ENCODE results near the gene ENG. TPM values are rescaled to one million over a fixed set of nuclear protein-coding genes. Genes with fewer than 3 reads are reported as not detected.

ENG gene
- total RNA-seq, 1 donor from 2014 or later = 3.3 TPM

DNA sequence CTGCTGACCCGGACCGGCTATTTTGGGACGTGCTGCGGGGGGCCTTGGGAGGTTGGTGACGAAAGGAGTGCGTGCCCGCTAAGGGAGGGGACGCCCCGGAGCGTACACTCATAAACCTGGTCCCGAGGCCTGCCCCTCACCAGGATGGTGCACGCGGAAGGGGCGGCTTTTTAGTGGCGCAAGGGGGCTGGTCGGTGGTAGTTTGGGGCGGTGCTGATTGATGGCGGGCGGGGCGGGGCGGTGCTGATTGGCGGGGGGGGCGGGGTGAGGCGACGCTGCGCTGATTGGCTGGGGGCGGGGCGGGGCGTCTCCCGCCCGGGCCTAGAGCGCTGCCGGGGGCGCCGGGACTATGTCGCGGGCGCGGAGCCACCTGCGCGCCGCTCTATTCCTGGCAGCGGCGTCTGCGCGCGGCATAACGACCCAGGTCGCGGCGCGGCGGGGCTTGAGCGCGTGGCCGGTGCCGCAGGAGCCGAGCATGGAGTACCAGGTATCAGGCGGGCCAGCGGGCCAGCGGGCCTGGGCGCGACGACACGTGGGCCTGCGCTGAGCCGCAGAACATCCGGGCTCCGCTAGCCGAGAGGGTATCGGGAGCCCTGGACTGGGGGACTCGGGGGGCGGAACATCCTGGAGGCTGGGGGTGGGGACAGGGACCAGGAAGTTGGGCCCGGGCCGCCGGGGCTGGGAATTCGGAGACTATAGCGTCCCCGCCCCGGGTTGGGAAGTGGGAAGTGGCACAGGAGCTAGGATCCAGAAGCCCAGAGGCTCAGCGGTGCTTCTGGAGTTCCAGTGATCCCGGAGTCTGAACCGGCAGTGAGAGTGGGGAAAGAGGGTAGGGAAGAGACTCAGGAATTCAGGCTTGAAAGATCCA, 51.6 kb downstream of the ENG start, which contains the start of gene FPGS:
TSS of gene FPGS (plus strand) at position 307 of the 868 bp plus-strand sequence. CDS start at position 350, 43 bp downstream.
- peak within 1 kb of the TSS; percentile 98 for H3K27ac Mint-ChIP-seq (ENCODE audit: unreplicated experiment)
- peak; percentile 61 for DNase-seq (ENCODE audit: low read depth, low spot score)
- no peaks in the 10 kb centered on the region for H3K9me3 Mint-ChIP-seq

DNA sequence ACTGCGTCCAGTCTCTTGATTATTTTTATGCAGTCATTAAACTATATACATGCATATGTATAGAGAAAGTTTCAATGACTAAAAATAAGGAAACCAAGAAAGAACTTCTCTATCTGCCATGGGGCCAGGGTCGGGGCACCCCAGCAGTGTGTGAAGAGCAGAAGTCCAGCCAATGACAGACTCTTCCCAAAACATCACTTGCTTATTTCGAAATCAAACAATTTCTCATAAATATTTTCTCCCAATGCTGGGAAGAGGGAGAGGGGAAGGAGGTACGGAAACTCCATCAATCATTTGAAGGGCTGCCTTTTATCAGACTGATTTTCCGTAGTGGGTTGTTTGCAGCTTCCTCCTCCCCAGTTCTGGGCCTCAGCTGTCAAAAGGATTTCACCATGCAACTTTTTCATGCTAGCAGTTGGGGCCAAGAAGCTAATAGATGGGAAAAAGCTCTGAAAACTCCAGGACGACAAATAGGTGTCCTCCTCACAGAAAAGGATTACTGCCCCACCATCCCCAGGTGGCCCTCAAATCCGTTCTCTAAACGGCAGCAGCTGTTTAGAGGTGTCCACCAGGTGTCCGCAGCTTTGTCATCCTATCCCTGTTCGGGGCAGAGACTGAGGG, 52.4 kb downstream of the ENG start:
- Mint-ChIP-seq H3K27me3 (ENCODE audit: low read depth) (no peaks in the 10 kb centered on the region), H3K27ac (ENCODE audit: unreplicated experiment) (peak overlapping the region; percentile 67), H3K4me3 (peak overlapping the region; percentile 99), H3K9me3 (no peaks in the 10 kb centered on the region), H3K36me3 (ENCODE audit: low read depth) (peaks cover 5% of the 10 kb centered on the region), H3K4me1 (peaks cover 13% of the 10 kb centered on the region)
- peak; percentile 24 for TF ChIP-seq CTCF (conservative IDR thresholded peaks at IDR 0.05)
- no peak for DNase-seq (ENCODE audit: low read depth, low spot score)

More for the DNA sequence above, 51.6 kb downstream of the ENG start, which contains the start of gene FPGS:
- TF ChIP-seq CTCF (conservative IDR thresholded peaks at IDR 0.05) = no peak
- Mint-ChIP-seq H3K4me1 (peaks cover 12% of the 10 kb centered on the region), H3K4me3 (peak within 1 kb of the TSS; percentile 99), H3K36me3 (ENCODE audit: low read depth) (peaks cover 5% of the 10 kb centered on the region), H3K27me3 (ENCODE audit: low read depth) (no peaks in the 10 kb centered on the region)

- Mint-ChIP-seq H3K36me3 (ENCODE audit: low read depth) (peaks cover 3% of the 10 kb centered on the region), H3K27ac (ENCODE audit: unreplicated experiment) (no peak overlapping the region), H3K4me1 (peaks cover 8% of the 10 kb centered on the region), H3K27me3 (ENCODE audit: low read depth) (no peaks in the 10 kb centered on the region), H3K9me3 (no peaks in the 10 kb centered on the region), H3K4me3 (peak overlapping the region; percentile 28)
- no peak for DNase-seq (ENCODE audit: low read depth, low spot score)
- no peak for TF ChIP-seq CTCF (conservative IDR thresholded peaks at IDR 0.05)
These were observed 57.5 kb downstream of the ENG start for GRCh38 chr9:127796852-127797370.

DNA sequence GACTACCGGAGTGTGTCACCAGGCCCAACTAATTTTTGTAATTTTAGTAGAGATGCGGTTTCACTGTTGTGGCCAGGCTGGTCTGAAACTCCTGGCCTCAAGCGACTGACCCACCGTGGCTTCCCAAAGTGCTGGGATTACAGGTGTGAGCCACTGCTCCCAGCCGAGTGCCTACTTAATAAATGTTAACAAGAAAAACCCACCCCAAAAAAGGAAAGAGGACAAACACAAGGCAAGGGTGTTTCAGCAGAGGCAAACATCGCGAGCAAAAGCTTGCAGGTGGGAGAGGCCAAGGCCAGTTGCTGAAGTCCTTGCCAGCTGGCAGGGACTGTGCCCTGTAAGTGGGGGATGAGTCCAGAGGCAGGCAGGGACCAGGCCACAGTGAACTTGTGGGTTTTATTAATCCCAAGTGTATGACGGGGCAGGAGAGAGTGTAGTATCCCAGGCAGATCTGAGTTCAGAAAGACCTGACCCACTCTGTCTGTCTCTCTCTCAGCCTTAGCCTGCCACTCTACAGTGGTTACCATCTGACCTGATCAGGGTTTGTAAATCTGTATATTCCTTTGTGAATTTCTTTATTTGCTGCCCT, 58.1 kb downstream of the ENG start:
- no peak for DNase-seq (ENCODE audit: low read depth, low spot score)
- Mint-ChIP-seq H3K27me3 (ENCODE audit: low read depth) (no peaks in the 10 kb centered on the region), H3K36me3 (ENCODE audit: low read depth) (peaks cover 3% of the 10 kb centered on the region), H3K27ac (ENCODE audit: unreplicated experiment) (no peak overlapping the region), H3K4me1 (peaks cover 6% of the 10 kb centered on the region), H3K9me3 (no peaks in the 10 kb centered on the region), H3K4me3 (peak overlapping the region; percentile 28)
- no peak for TF ChIP-seq CTCF (conservative IDR thresholded peaks at IDR 0.05)

DNA sequence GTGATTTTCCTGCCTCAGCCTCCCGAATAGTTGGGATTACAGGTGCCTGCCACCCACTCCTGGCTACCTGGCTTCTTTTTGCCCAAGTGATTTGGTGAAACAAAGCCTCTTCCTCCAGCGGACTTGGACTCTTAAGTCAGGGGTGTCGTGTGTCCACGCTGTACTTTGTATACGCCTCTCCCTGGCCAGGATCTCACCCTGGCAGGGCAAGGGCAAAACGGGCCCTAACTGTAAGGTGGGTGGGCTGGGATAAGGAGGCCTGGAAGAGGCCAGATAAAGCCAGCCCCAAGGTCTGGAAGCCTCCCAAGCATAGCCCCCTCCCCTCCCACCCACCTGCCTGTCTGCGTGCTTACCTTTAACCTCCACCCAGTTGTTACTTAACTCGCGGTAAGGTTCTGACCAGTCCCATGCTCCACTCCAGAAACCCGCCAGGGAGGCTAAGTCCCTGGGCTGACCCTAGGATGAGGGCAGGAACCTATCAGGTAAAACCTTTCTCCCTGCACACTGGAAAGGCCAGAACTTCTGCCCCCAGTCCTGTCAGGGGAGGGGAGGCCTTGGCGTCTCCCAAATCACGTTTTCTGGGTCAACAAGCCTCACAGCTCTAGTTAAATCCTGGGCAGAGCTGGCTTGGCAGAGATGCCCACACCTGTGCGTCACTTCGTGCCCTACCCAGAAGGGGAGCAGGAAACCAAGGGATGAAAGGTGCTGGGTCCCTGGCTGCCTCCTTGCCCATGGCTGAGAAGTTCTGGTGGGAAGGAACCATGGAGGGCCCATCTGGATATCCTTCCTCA, 60.3 kb downstream of the ENG start:
- Mint-ChIP-seq H3K27me3 (ENCODE audit: low read depth) (no peaks in the 10 kb centered on the region), H3K36me3 (ENCODE audit: low read depth) (peaks cover 12% of the 10 kb centered on the region), H3K9me3 (no peaks in the 10 kb centered on the region), H3K4me1 (peaks cover 6% of the 10 kb centered on the region), H3K27ac (ENCODE audit: unreplicated experiment) (no peak overlapping the region), H3K4me3 (no peak overlapping the region)
- no peak for DNase-seq (ENCODE audit: low read depth, low spot score)
- no peak for TF ChIP-seq CTCF (conservative IDR thresholded peaks at IDR 0.05)
